Measurements from ENCODE around the gene RIT2.

DNA sequence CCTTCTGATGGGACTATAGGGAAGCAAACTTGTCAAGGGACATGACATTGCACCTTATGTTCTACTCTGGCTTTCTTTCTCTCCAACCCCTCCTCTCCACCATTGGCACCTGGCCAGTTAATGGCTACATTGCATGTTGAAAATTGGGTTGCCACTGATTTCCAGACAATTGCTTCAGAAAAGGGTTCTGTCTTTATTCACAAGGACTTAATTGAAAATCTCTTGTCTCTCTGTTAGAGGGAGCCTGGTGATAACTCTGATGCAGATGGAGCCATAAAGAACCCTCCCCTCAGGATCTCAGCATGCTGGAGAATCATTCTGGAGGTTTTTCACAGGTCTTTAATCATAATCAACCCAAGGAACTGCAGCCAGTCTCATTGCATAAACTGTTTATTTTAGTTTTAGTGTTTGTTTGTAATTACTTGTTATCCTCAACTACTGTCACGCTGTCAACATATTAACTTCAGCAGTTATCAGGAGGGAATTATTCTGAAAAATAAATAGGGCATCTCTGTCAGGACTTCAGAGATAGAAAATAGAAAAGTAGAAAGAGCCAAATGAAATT, 316.8 kb downstream of the RIT2 start:
- TF ChIP-seq, protein P1, sequence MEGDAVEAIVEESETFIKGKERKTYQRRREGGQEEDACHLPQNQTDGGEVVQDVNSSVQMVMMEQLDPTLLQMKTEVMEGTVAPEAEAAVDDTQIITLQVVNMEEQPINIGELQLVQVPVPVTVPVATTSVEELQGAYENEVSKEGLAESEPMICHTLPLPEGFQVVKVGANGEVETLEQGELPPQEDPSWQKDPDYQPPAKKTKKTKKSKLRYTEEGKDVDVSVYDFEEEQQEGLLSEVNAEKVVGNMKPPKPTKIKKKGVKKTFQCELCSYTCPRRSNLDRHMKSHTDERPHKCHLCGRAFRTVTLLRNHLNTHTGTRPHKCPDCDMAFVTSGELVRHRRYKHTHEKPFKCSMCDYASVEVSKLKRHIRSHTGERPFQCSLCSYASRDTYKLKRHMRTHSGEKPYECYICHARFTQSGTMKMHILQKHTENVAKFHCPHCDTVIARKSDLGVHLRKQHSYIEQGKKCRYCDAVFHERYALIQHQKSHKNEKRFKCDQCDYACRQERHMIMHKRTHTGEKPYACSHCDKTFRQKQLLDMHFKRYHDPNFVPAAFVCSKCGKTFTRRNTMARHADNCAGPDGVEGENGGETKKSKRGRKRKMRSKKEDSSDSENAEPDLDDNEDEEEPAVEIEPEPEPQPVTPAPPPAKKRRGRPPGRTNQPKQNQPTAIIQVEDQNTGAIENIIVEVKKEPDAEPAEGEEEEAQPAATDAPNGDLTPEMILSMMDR (IDR thresholded peaks at IDR 0.05 in 8 of 11, conservative IDR thresholded peaks at IDR 0.05 in 3 of 11) = no peak
- no peak for TF ChIP-seq POLR2AphosphoS5 (IDR thresholded peaks at IDR 0.05)
- no peak for TF ChIP-seq POLR2A (IDR thresholded peaks at IDR 0.05)

Data from spleen (tissue), 7 donors.